ENCODE measurements around the gene COPZ1.

Gene COPZ1

GRCh38 chr12:54389134-54389508, 64.2 kb downstream of the COPZ1 start:
- H3K27me3 Mint-ChIP-seq (ENCODE audit: low read depth, poor library complexity) = peaks cover 3% of the 10 kb centered on the region
- H3K4me1 Mint-ChIP-seq = peaks cover 90% of the 10 kb centered on the region
- no peak overlapping the region for H3K27ac Mint-ChIP-seq
- no peak for DNase-seq
- no peak for TF ChIP-seq CTCF (IDR thresholded peaks at IDR 0.05)
- no peaks in the 10 kb centered on the region for H3K36me3 Mint-ChIP-seq (ENCODE audit: low read depth)
- no peaks in the 10 kb centered on the region for H3K9me3 Mint-ChIP-seq
- peak overlapping the region; percentile 88 for H3K4me3 Mint-ChIP-seq

GRCh38 chr12:54389607-54390175, 64.8 kb downstream of the COPZ1 start:
- H3K36me3 Mint-ChIP-seq (ENCODE audit: low read depth) = peaks cover 4% of the 10 kb centered on the region
- H3K4me3 Mint-ChIP-seq = peak overlapping the region; percentile 88
- peaks cover 3% of the 10 kb centered on the region for H3K27me3 Mint-ChIP-seq (ENCODE audit: low read depth, poor library complexity)
- H3K4me1 Mint-ChIP-seq = peaks cover 90% of the 10 kb centered on the region
- no peak for DNase-seq
- no peaks in the 10 kb centered on the region for H3K9me3 Mint-ChIP-seq
- peak overlapping the region; percentile 7 for H3K27ac Mint-ChIP-seq
- no peak for TF ChIP-seq CTCF (IDR thresholded peaks at IDR 0.05)

- Mint-ChIP-seq H3K36me3 (ENCODE audit: low read depth) (peaks cover 10% of the 10 kb centered on the region), H3K27me3 (ENCODE audit: low read depth, poor library complexity) (peaks cover 3% of the 10 kb centered on the region), H3K27ac (peak overlapping the region; percentile 7), H3K9me3 (no peaks in the 10 kb centered on the region), H3K4me3 (peak overlapping the region; percentile 88), H3K4me1 (peaks cover 90% of the 10 kb centered on the region)
- TF ChIP-seq CTCF (IDR thresholded peaks at IDR 0.05) = no peak
- no peak for DNase-seq
Measured at GRCh38 chr12:54390176-54390667, 65.3 kb downstream of the COPZ1 start.

GRCh38 chr12:54390668-54391551, 66.0 kb downstream of the COPZ1 start:
- no peak overlapping the region for H3K27ac Mint-ChIP-seq
- no peaks in the 10 kb centered on the region for H3K9me3 Mint-ChIP-seq
- H3K36me3 Mint-ChIP-seq (ENCODE audit: low read depth) = peaks cover 14% of the 10 kb centered on the region

GRCh38 chr12:54392485-54393206, 67.7 kb downstream of the COPZ1 start:
- H3K4me1 Mint-ChIP-seq = peaks cover 72% of the 10 kb centered on the region
- no peak for TF ChIP-seq CTCF (IDR thresholded peaks at IDR 0.05)
- H3K36me3 Mint-ChIP-seq (ENCODE audit: low read depth) = peaks cover 27% of the 10 kb centered on the region
- no peak for DNase-seq
- H3K9me3 Mint-ChIP-seq = no peaks in the 10 kb centered on the region
- peaks cover 3% of the 10 kb centered on the region for H3K27me3 Mint-ChIP-seq (ENCODE audit: low read depth, poor library complexity)
- H3K27ac Mint-ChIP-seq = no peak overlapping the region
- peak overlapping the region; percentile 63 for H3K4me3 Mint-ChIP-seq

More at GRCh38 chr12:54390668-54391551, 66.0 kb downstream of the COPZ1 start:
- H3K4me3 Mint-ChIP-seq = peak overlapping the region; percentile 88
- peak; percentile 83 for DNase-seq
- H3K4me1 Mint-ChIP-seq = peaks cover 88% of the 10 kb centered on the region
- TF ChIP-seq CTCF (IDR thresholded peaks at IDR 0.05) = no peak
- H3K27me3 Mint-ChIP-seq (ENCODE audit: low read depth, poor library complexity) = peaks cover 3% of the 10 kb centered on the region

Data from nephron progenitor cell (in vitro differentiated cells).